Adrenal gland (tissue), 5 donors: Measurements from ENCODE around the gene CMC4.

ENCODE experiments used
- POLR2A ChIP-seq, 2 donors: fragments of 450-650 bp; IDR thresholded peaks; one replicate each; pipeline ENCODE4 v1.6.1; 2017; ENCODE audit warnings: antibody characterized with exemption in 2 of 2, mild to moderate bottlenecking in 2 of 2, moderate library complexity in 1 of 2
- TF ChIP-seq, protein P1 (sequence below), 6 experiments: fragments of 450-650 bp in 4 of 6; fragments of 200-600 bp in 2 of 6; sonication (generic) in 1 of 6; IDR thresholded peaks; 1 replicate in 5 of 6; 2 replicates in 1 of 6; pipeline versions ENCODE4 v1.5.1 to v1.8.0; 2016 to 2021; ENCODE audit warnings: antibody characterized with exemption in 6 of 6, mild to moderate bottlenecking in 2 of 6, moderate library complexity in 1 of 6
- donor health status: DM: no; HTN: no; CAD: no.

DNA sequence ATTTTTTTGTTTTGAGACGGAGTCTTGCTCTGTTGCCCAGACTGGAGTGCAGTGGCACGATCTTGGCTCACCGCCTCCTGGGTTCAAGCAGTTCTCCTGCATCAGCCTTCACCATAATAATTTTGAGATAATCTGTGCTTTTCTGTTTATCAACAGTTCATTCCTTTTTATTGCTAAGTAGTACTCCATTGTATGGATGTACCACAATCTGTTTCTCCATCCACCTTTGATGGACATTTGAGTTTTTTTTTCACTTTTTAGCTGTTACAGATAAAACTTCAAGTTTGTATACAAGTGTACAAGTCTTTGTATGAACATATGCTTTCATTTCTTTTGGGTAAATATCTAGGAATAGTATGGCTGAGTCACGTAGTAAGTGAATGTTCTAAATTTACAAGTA, 35.2 kb downstream of the CMC4 start:
- no peak for TF ChIP-seq POLR2A (IDR thresholded peaks at IDR 0.05)
- TF ChIP-seq, protein P1, sequence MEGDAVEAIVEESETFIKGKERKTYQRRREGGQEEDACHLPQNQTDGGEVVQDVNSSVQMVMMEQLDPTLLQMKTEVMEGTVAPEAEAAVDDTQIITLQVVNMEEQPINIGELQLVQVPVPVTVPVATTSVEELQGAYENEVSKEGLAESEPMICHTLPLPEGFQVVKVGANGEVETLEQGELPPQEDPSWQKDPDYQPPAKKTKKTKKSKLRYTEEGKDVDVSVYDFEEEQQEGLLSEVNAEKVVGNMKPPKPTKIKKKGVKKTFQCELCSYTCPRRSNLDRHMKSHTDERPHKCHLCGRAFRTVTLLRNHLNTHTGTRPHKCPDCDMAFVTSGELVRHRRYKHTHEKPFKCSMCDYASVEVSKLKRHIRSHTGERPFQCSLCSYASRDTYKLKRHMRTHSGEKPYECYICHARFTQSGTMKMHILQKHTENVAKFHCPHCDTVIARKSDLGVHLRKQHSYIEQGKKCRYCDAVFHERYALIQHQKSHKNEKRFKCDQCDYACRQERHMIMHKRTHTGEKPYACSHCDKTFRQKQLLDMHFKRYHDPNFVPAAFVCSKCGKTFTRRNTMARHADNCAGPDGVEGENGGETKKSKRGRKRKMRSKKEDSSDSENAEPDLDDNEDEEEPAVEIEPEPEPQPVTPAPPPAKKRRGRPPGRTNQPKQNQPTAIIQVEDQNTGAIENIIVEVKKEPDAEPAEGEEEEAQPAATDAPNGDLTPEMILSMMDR (IDR thresholded peaks at IDR 0.05), result no peak
